Stimulated activated naive CD8-positive, alpha-beta T cell treated with anti-CD3 and anti-CD28 coated beads, Interleukin-15, Interleukin-2, amounts not matched to agents 100 ng/mL and 50 ng/mL, for 24 hours (primary cell): ENCODE data around the gene LYPD3.

Experiments used
- H3K27ac Mint-ChIP-seq: one replicate; pipeline ENCODE4 v1.8.0; 2021; ENCODE audit warnings: mild to moderate bottlenecking, mixed read lengths
- H3K27me3 Mint-ChIP-seq: one replicate; pipeline ENCODE4 v1.8.0; 2021; ENCODE audit warnings: mixed read lengths
- H3K36me3 Mint-ChIP-seq: one replicate; pipeline ENCODE4 v1.8.0; 2021; ENCODE audit warnings: low read depth, mixed read lengths
- H3K4me1 Mint-ChIP-seq: one replicate; pipeline ENCODE4 v1.8.0; 2021; ENCODE audit warnings: low read depth, mixed read lengths
- H3K4me3 Mint-ChIP-seq: one replicate; pipeline ENCODE4 v1.8.0; 2021; ENCODE audit warnings: mild to moderate bottlenecking, mixed read lengths
- H3K9me3 Mint-ChIP-seq: one replicate; pipeline ENCODE4 v1.8.0; 2021; ENCODE audit warnings: mixed read lengths

LYPD3 gene

GRCh38 chr19:43414554-43414953, 50.9 kb downstream of the LYPD3 start, which contains the start of gene TEX101:
TSS of gene TEX101 (plus strand) at chr19:43414890. CDS start at chr19:43415920, 1,030 bp downstream.
- Mint-ChIP-seq H3K4me3 (no peak within 1 kb of the TSS), H3K9me3 (no peaks in the 10 kb centered on the region), H3K27me3 (no peaks in the 10 kb centered on the region), H3K27ac (no peak within 1 kb of the TSS), H3K36me3 (no peaks in the 10 kb centered on the region), H3K4me1 (no peaks in the 10 kb centered on the region)

- H3K4me3 Mint-ChIP-seq, result no peak overlapping the region
- no peaks in the 10 kb centered on the region for H3K36me3 Mint-ChIP-seq
- H3K27me3 Mint-ChIP-seq, result no peaks in the 10 kb centered on the region
- no peaks in the 10 kb centered on the region for H3K9me3 Mint-ChIP-seq
- no peak overlapping the region for H3K27ac Mint-ChIP-seq
- no peaks in the 10 kb centered on the region for H3K4me1 Mint-ChIP-seq
Observed at GRCh38 chr19:43412441-43412840, 53.0 kb downstream of the LYPD3 start.
